GM10248 (cell line): Measurements from ENCODE around the gene ANKMY1.

Experiments
- CTCF ChIA-PET: fragments of 300-600 bp; sonication (Branson Sonifier 250); formaldehyde crosslinking; extraction: SDS; loops from one replicate; lab custom pipeline; 2021; ENCODE audit warnings: antibody characterized with exemption; lab: Yijun Ruan, JAX
- POLR2A ChIA-PET: fragments of 350-650 bp; sonication (Branson Sonifier 250); formaldehyde crosslinking; extraction: SDS; loops from one replicate; lab custom pipeline; 2020; ENCODE audit warnings: antibody characterized with exemption; lab: Yijun Ruan, JAX
- DNase-seq: peaks from one replicate; pipeline ENCODE4 v3.0.0; 2012; ENCODE audit errors: extremely low spot score
- CTCF ChIP-seq: IDR thresholded peaks from 2 replicates; pipeline ENCODE4 v1.5.1; 2012; ENCODE audit warnings: mild to moderate bottlenecking, low read depth; ENCODE audit errors: extremely low read depth, missing control alignments, control extremely low read depth

Gene ANKMY1

DNA sequence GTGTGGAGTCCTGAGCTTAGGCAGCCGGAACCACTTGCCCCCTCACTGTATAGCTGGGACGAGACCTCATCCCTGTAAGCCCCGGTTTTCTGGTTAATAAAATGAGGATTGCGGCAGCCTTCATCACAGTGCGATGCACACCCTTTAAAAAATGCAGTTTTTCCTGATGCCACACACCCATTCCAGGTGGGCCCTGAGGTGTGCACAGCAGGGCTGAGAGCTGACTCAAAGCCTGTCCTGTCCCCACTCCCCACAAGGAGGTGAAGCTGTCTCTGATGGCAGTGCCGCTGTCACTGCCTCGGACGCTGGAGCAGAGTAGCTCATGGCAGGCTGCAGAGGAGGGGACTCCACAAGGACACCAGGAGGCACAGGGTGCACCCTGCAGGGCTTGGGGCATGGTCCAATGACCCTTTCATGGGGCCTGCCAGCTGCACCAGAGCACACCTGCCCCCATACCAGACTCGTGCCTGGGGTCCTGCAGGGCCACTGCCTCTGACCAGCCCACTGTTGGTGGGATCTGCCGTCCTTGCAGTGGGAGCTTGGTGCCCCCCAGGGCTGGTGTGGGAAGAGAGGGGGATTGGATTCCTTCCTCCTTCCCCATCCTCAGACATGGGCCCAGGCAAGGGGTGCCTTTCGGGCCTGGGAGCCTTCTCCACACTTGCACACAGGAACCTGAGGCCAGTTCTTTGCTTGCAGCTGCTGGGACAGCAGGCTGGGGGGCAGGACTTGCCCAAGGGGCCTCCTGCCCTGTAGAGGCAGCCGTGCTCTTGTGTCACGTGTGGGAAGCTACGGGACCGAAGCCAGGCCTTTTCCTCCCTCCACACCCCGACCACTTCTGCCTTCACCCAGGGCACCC is 99.5 kb downstream of the ANKMY1 start:
- no peak for TF ChIP-seq CTCF
- ChIA-PET CTCF (interaction anchor here (1.9 kb wide), 1 partner anchor 9 kb away, joined by 4 read pairs; no protein-coding TSS in a partner anchor), POLR2A (no interaction called here)
- DNase-seq, result no peak

DNA sequence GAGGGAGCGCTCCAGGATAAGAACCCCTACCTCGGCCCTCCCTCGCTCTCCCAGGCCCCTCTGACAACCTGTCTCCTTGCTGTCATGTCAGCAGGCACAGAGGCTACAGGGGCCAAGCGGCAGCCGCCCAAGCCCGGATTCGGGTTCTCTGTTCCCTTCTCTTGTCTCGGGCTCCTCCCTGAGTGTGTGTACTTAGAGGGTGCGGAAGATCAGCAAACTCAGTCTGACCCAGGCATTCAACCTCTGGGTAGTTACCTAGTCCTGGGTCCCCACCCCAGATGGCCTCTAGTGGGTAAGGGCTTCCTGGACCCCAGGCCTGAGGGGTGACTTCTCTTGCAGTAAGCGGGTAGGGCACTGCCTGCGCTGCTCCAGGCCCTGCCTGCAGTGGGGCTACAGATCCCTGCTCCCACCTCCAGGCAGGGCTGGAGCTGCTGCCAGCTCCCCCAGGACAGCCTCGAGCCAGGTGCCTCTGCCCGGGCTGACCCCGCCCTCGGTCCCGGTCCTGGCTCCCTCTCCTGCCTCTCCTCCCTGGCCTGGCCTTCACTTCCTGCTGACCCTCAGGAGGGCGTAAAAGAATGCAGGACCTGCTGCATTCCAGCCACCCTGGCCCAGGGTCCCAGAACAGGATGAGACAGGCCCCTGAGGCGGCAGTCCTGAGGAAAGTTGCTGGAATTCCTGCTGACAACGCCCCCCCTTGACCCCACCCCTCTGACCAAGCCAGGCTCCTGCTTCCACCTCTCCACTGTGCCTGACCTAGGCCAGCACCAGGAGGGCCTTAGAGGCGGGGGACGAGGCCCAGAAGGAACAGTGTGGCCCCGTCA is 100.4 kb downstream of the ANKMY1 start:
- TF ChIP-seq CTCF, result no peak
- ChIA-PET CTCF (interaction anchor here (1.9 kb wide), 1 partner anchor 8 kb away, joined by 4 read pairs; no protein-coding TSS in a partner anchor), POLR2A (no interaction called here)
- DNase-seq, result no peak

GRCh38 chr2:240456447-240457222 is 101.2 kb downstream of the ANKMY1 start:
- ChIA-PET CTCF (no interaction called here), POLR2A (no interaction called here)
- DNase-seq, result no peak
- no peak for TF ChIP-seq CTCF

DNA sequence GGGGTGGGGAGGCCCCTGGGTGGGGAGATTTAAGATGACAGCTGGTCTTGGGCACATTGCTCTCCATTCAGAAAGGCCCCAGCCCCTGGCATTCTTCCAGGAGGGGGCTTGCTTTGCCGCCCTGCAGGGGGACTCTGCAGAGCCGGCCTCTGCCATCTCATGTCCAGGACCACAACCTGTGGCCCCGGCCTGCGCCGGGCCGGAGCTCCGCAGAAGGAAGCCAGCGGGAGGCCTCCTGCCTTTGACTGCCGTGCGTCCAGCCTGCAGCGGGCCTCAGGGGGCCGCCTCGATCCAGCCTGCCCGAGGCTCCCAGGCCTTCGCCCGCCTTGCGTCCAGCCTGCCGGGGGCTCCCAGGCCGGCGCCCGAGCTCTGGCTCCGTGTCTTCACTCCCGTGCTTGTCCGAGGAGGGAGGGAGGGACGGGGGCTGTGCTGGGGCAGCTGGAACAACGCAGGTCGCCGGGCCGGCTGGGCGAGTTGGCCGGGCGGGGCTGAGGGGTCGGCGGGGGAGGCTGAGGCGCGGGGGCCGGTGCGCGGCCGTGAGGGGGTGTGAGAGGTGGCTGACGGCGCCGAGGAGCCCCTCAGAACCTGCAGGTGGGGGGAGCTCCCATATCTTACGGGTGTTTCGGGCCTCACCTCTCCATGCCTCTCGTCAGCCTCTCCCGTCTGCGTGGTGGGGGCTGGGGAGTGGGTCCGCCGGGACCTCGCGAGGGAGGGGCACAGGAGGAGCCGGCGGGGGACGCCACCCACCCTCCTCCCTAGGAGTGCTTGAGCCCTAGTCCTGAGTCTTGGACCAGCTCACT is 101.9 kb downstream of the ANKMY1 start:
- DNase-seq, result no peak
- ChIA-PET CTCF (no interaction called here), POLR2A (no interaction called here)
- TF ChIP-seq CTCF, result no peak

DNA sequence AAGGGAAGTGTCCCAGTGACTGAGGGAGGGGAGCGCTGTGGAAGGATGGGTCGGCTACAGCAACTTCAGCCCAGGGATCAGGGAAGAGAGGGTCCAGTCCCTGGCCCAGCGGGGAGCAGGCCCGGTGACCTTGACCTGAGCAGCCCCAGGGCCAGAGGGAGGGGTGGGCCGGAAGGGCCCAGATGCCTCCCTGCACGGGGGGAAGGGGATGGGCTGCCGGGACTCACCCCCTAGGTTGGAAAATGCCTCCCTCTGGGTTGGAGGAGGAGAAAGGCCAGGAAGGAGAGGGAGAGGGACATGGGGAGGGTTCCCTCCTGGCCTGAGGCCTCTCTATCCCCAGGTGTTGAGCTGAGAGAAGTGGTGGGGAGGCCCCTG is 102.5 kb downstream of the ANKMY1 start:
- CTCF ChIA-PET, result no interaction called here
- no peak for TF ChIP-seq CTCF
- POLR2A ChIA-PET, result no interaction called here
- DNase-seq, result no peak
